Calu3 (cell line): ENCODE results near the gene BTK. TPM values are rescaled to one million over a fixed set of nuclear protein-coding genes. Genes with fewer than 3 reads are reported as not detected.

ENCODE experiments used
- BruUV-seq: library from RNA; stranded (reverse); fragments of 400-500 nt; replicated peaks from 2 replicates; lab custom pipeline; 2021; lab: Mats Ljungman, UMichigan
- CTCF ChIA-PET: fragments of 300-600 bp; sonication (Branson Sonifier 250); formaldehyde crosslinking; loops from one replicate; lab custom pipeline; 2022; ENCODE audit warnings: antibody characterized with exemption; lab: Charles Lee
- DNase-seq: peaks from one replicate; pipeline ENCODE4 v3.0.0; 2022
- H3K27ac Mint-ChIP-seq: one replicate; pipeline ENCODE4 v1.8.0; 2022; ENCODE audit warnings: mixed read lengths; ENCODE audit not compliant: unreplicated experiment
- H3K27me3 Mint-ChIP-seq: one replicate; pipeline ENCODE4 v1.8.0; 2022; ENCODE audit warnings: mixed read lengths; ENCODE audit not compliant: unreplicated experiment
- H3K36me3 Mint-ChIP-seq: one replicate; pipeline ENCODE4 v1.8.0; 2022; ENCODE audit warnings: mild to moderate bottlenecking, moderate library complexity, mixed read lengths; ENCODE audit not compliant: insufficient read depth, unreplicated experiment
- H3K4me1 Mint-ChIP-seq: one replicate; pipeline ENCODE4 v1.8.0; 2022; ENCODE audit warnings: mild to moderate bottlenecking, low read depth, mixed read lengths; ENCODE audit not compliant: unreplicated experiment
- H3K4me3 Mint-ChIP-seq: one replicate; pipeline ENCODE4 v1.8.0; 2022; ENCODE audit warnings: mild to moderate bottlenecking, low read depth, moderate library complexity, mixed read lengths; ENCODE audit not compliant: unreplicated experiment
- H3K9me3 Mint-ChIP-seq: one replicate; pipeline ENCODE4 v1.8.0; 2022; ENCODE audit warnings: low read depth, mixed read lengths; ENCODE audit not compliant: unreplicated experiment
- intact Hi-C: fragments of 100-400 bp; cut with micrococcal nuclease; formaldehyde crosslinking; loops from one replicate; pipeline ENCODE4 v1.10.0; 2022; ENCODE audit not compliant: unreplicated experiment
- total RNA-seq: library from RNA; stranded (reverse); gene quantifications from 2 replicates; pipeline ENCODE4 v1.2.3, GENCODE V29; 2022
- TF ChIP-seq, protein P1 (sequence below): fragments of 200-600 bp; IDR thresholded peaks from one replicate; pipeline ENCODE4 v1.8.0; 2022; ENCODE audit warnings: antibody characterized with exemption; ENCODE audit not compliant: unreplicated experiment

Gene BTK
- total RNA-seq, 1 experiment from 2014 or later = not detected

GRCh38 chrX:101393530-101394305, 7.7 kb upstream of the BTK start:
- CTCF ChIA-PET = no interaction called here
- DNase-seq = no peak
- Mint-ChIP-seq H3K4me1 (peaks cover 15% of the 10 kb centered on the region), H3K27ac (peak overlapping the region; percentile 72), H3K27me3 (no peaks in the 10 kb centered on the region), H3K36me3 (peaks cover 61% of the 10 kb centered on the region), H3K9me3 (no peaks in the 10 kb centered on the region), H3K4me3 (peak overlapping the region; percentile 88)
- TF ChIP-seq, protein P1, sequence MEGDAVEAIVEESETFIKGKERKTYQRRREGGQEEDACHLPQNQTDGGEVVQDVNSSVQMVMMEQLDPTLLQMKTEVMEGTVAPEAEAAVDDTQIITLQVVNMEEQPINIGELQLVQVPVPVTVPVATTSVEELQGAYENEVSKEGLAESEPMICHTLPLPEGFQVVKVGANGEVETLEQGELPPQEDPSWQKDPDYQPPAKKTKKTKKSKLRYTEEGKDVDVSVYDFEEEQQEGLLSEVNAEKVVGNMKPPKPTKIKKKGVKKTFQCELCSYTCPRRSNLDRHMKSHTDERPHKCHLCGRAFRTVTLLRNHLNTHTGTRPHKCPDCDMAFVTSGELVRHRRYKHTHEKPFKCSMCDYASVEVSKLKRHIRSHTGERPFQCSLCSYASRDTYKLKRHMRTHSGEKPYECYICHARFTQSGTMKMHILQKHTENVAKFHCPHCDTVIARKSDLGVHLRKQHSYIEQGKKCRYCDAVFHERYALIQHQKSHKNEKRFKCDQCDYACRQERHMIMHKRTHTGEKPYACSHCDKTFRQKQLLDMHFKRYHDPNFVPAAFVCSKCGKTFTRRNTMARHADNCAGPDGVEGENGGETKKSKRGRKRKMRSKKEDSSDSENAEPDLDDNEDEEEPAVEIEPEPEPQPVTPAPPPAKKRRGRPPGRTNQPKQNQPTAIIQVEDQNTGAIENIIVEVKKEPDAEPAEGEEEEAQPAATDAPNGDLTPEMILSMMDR = no peak
- BruUV-seq = no TSS peak
- intact Hi-C loops = no loop called here

- Mint-ChIP-seq H3K4me1 (peaks cover 15% of the 10 kb centered on the region), H3K9me3 (no peaks in the 10 kb centered on the region), H3K27ac (peak overlapping the region; percentile 96), H3K36me3 (peaks cover 60% of the 10 kb centered on the region), H3K4me3 (peak overlapping the region; percentile 88), H3K27me3 (peaks cover 1% of the 10 kb centered on the region)
- DNase-seq = no peak
- intact Hi-C loops = loop anchor here (2.0 kb wide), 1 partner anchor 17 kb away; the partner anchor contains the start of gene HNRNPH2
- CTCF ChIA-PET = no interaction called here
- TF ChIP-seq, protein P1 = no peak
- no TSS peak for BruUV-seq
These were observed 5.8 kb upstream of the BTK start for GRCh38 chrX:101391831-101392230.

DNA sequence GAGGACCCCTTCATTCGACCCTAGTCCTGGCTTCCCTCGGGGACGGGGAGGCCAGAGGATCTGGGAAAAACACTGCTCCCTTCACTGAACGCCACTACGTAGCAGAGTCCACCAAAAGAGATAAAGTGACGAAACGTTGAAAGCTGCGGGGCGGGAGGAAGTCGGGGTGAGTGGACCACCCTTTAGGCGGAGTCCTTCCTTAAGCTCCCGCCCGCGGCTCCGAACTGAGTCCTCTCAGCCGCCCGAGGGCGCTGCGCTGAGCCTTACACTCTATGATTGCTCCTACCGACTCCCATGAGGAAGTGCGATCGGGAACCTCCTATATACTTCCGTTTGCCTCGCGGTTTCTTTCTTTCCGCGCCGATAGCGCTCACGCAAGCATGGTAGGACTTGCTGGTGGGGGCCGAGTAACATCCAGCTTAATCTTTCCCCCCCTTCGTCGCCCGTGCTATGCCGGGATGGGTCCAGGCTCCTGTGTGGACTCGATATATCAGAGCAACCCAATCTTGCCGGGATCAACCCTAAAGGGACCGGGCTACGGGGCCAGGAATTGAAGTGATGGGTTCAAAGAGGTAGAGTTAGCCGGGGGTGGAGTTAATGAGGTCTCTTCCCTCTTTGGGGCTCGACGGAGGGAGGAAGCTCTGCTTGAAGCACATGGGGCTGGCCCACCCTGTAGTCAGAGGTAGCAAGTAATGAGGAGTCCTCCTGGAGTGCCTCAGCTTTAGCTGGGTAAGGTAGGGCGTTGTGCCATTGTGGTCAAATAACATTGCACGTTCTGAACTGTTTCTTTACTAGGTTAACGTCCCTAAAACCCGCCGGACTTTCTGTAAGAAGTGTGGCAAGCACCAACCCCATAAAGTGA, 4.9 kb upstream of the BTK start, which contains the start of gene RPL36A:
Gene RPL36A, plus strand, starts transcription at position 348 of the 862 bp plus-strand sequence. Its CDS starts 33 bp downstream, at position 381.
- H3K4me1 Mint-ChIP-seq = peaks cover 15% of the 10 kb centered on the region

GRCh38 chrX:101388604-101389003, 2.6 kb upstream of the BTK start:
- peaks cover 33% of the 10 kb centered on the region for H3K36me3 Mint-ChIP-seq
- H3K27ac Mint-ChIP-seq = no peak overlapping the region
- DNase-seq = no peak
- peaks cover 10% of the 10 kb centered on the region for H3K4me1 Mint-ChIP-seq
- intact Hi-C loops = no loop called here
- CTCF ChIA-PET = no interaction called here
- no TSS peak for BruUV-seq
- TF ChIP-seq, protein P1 = no peak
- H3K9me3 Mint-ChIP-seq = no peaks in the 10 kb centered on the region
- H3K27me3 Mint-ChIP-seq = peaks cover 26% of the 10 kb centered on the region
- H3K4me3 Mint-ChIP-seq = no peak overlapping the region

More for the DNA sequence above, 4.9 kb upstream of the BTK start, which contains the start of gene RPL36A:
- peak; percentile 85 for DNase-seq
- peaks cover 51% of the 10 kb centered on the region for H3K36me3 Mint-ChIP-seq
- peaks cover 11% of the 10 kb centered on the region for H3K27me3 Mint-ChIP-seq
- peak within 1 kb of the TSS; percentile 96 for H3K27ac Mint-ChIP-seq
- H3K4me3 Mint-ChIP-seq = peak within 1 kb of the TSS; percentile 88
- CTCF ChIA-PET = interaction anchor here (0.6 to 1.0 kb wide), 5 partner anchors 11 to 42 kb away, joined by 3 to 5 read pairs (median 3); partner anchors contain the start of gene TIMM8A
- intact Hi-C loops = loop anchor here (2.0 kb wide), 1 partner anchor 18 kb away; the partner anchor contains the start of gene HNRNPH2
- BruUV-seq = TSS peak; percentile 64
- no peaks in the 10 kb centered on the region for H3K9me3 Mint-ChIP-seq
- TF ChIP-seq, protein P1 = peak; percentile 59
